NT2/D1 (cell line): ENCODE data around the gene GSTM2.
"Not testable (repeated sequence)": the region's sequence is repeated elsewhere in the genome, so short reads cannot be mapped to it uniquely, and the experiment has no call there.

Source experiments
- DNase-seq: peaks from one replicate; pipeline ENCODE4 v3.0.0-alpha.2; 2011; ENCODE audit warnings: low read depth, low spot score
- H3K27me3 ChIP-seq: 2 replicates; pipeline ENCODE4 v1.6.0; 2011; ENCODE audit warnings: mild to moderate bottlenecking; ENCODE audit not compliant: insufficient read length, insufficient read depth
- H3K36me3 ChIP-seq: 2 replicates; pipeline ENCODE4 v1.6.1; 2011; ENCODE audit warnings: mild to moderate bottlenecking, low read length, mixed read lengths; ENCODE audit not compliant: insufficient read depth, insufficient read length
- H3K4me1 ChIP-seq: 2 replicates; pipeline ENCODE4 v1.5.1; 2011; ENCODE audit not compliant: insufficient read depth, insufficient read length
- H3K4me3 ChIP-seq: 2 replicates; pipeline ENCODE4 v1.5.1; 2011; ENCODE audit warnings: low read depth; ENCODE audit not compliant: insufficient read length
- H3K9ac ChIP-seq: 2 replicates; pipeline ENCODE4 v1.6.0; 2011; ENCODE audit warnings: low read depth; ENCODE audit not compliant: insufficient read length
- H3K9me3 ChIP-seq: 2 replicates; pipeline ENCODE4 v1.5.1; 2011; ENCODE audit warnings: mild to moderate bottlenecking, low read length; ENCODE audit not compliant: insufficient read depth
- SUZ12 ChIP-seq: IDR thresholded peaks from 2 replicates; pipeline ENCODE4 v1.6.1; 2011; ENCODE audit not compliant: insufficient read length, insufficient read depth; ENCODE audit errors: extremely low read depth
- YY1 ChIP-seq: IDR thresholded peaks from 2 replicates; pipeline ENCODE4 v1.6.1; 2011; ENCODE audit not compliant: insufficient read length, insufficient read depth
- ZNF274 ChIP-seq: IDR thresholded peaks from 2 replicates; pipeline ENCODE4 v1.6.1; 2011; ENCODE audit warnings: mild to moderate bottlenecking, low read depth, low read length

Gene GSTM2

GRCh38 chr1:109657395-109657794 is 10.5 kb upstream of the GSTM2 start:
- Histone ChIP-seq H3K27me3 (peaks cover 9% of the 10 kb centered on the region), H3K9me3 (no peaks in the 10 kb centered on the region), H3K9ac (no peak overlapping the region), H3K36me3 (no peaks in the 10 kb centered on the region), H3K4me3 (no peak overlapping the region), H3K4me1 (no peaks in the 10 kb centered on the region)
- DNase-seq = no peak
- TF ChIP-seq SUZ12 = no peak
- no peak for TF ChIP-seq YY1
- no peak for TF ChIP-seq ZNF274

- no peaks in the 10 kb centered on the region for H3K9me3 ChIP-seq
- no peak for TF ChIP-seq YY1
- TF ChIP-seq ZNF274 = no peak
- no peak for TF ChIP-seq SUZ12
- H3K4me3 ChIP-seq = no peak overlapping the region
- H3K9ac ChIP-seq = no peak overlapping the region
- no peak for DNase-seq
- H3K36me3 ChIP-seq = no peaks in the 10 kb centered on the region
- no peaks in the 10 kb centered on the region for H3K4me1 ChIP-seq
- peaks cover 9% of the 10 kb centered on the region for H3K27me3 ChIP-seq
These were observed 9.9 kb upstream of the GSTM2 start for GRCh38 chr1:109657970-109658369.

- Histone ChIP-seq H3K4me3 (no peak overlapping the region), H3K27me3 (peaks cover 9% of the 10 kb centered on the region), H3K4me1 (no peaks in the 10 kb centered on the region), H3K36me3 (no peaks in the 10 kb centered on the region), H3K9ac (no peak overlapping the region), H3K9me3 (no peaks in the 10 kb centered on the region)
- no peak for DNase-seq
- TF ChIP-seq ZNF274 (no peak), YY1 (no peak), SUZ12 (no peak)
These were observed 9.3 kb upstream of the GSTM2 start for GRCh38 chr1:109658533-109659042.

GRCh38 chr1:109659145-109659544 is 8.7 kb upstream of the GSTM2 start:
- no peak overlapping the region for H3K4me3 ChIP-seq
- H3K9ac ChIP-seq = no peak overlapping the region
- no peak for DNase-seq
- peaks cover 8% of the 10 kb centered on the region for H3K27me3 ChIP-seq
- no peaks in the 10 kb centered on the region for H3K9me3 ChIP-seq
- no peaks in the 10 kb centered on the region for H3K36me3 ChIP-seq
- no peak for TF ChIP-seq ZNF274
- no peak for TF ChIP-seq YY1
- no peak for TF ChIP-seq SUZ12
- no peaks in the 10 kb centered on the region for H3K4me1 ChIP-seq

GRCh38 chr1:109659997-109660690 is 7.7 kb upstream of the GSTM2 start:
- Histone ChIP-seq H3K27me3 (no peaks in the 10 kb centered on the region), H3K9ac (no peak overlapping the region)

GRCh38 chr1:109660691-109661026 is 7.2 kb upstream of the GSTM2 start:
- not testable (repeated sequence) for H3K27me3 ChIP-seq, H3K36me3 ChIP-seq, H3K4me3 ChIP-seq, H3K9me3 ChIP-seq, H3K9ac ChIP-seq, H3K4me1 ChIP-seq, DNase-seq

More at GRCh38 chr1:109659997-109660690, 7.7 kb upstream of the GSTM2 start:
- TF ChIP-seq SUZ12 (no peak), YY1 (no peak), ZNF274 (no peak)
- H3K4me3 ChIP-seq = no peak overlapping the region
- no peaks in the 10 kb centered on the region for H3K36me3 ChIP-seq
- H3K4me1 ChIP-seq = no peaks in the 10 kb centered on the region
- no peak for DNase-seq
- H3K9me3 ChIP-seq = no peaks in the 10 kb centered on the region

GRCh38 chr1:109661391-109661790 is 6.5 kb upstream of the GSTM2 start:
- Histone ChIP-seq H3K36me3 (no peaks in the 10 kb centered on the region), H3K27me3 (no peaks in the 10 kb centered on the region), H3K9ac (no peak overlapping the region), H3K9me3 (no peaks in the 10 kb centered on the region), H3K4me3 (no peak overlapping the region), H3K4me1 (no peaks in the 10 kb centered on the region)
- no peak for DNase-seq
- TF ChIP-seq YY1 = no peak
- TF ChIP-seq ZNF274 = no peak
- TF ChIP-seq SUZ12 = no peak

GRCh38 chr1:109664671-109665070 is 3.2 kb upstream of the GSTM2 start:
- H3K27me3 ChIP-seq = no peaks in the 10 kb centered on the region
- H3K36me3 ChIP-seq = no peaks in the 10 kb centered on the region
- DNase-seq = no peak
- H3K4me3 ChIP-seq = no peak overlapping the region
- H3K9me3 ChIP-seq = peaks cover 2% of the 10 kb centered on the region; the same call in 1 of the 2 replicates
- TF ChIP-seq YY1 = no peak
- TF ChIP-seq SUZ12 = no peak
- TF ChIP-seq ZNF274 = no peak
- no peak overlapping the region for H3K9ac ChIP-seq
- H3K4me1 ChIP-seq = peaks cover 4% of the 10 kb centered on the region
